ENCODE measurements around the gene DUXB.

The DUXB gene, protein sequence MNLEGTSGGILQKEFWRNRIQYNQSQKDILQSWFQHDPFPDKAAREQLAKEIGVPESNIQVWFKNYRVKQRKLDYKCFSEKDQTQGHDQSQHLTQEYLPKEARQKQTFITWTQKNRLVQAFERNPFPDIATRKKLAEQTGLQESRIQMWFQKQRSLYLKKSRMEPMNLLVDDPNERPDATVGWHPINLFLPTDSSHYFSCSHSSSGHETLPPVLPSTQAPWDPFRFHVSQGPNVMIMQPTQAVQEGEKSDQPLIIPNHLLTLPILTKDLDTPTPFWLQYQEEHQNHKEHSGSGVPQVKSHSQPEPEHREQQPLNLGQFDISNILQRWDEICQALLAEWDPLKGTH

GRCh38 chr16:75701361-75701760, at the start of gene DUXB:
TSS of gene DUXB (minus strand) at chr16:75701461. CDS start at chr16:75701418, 43 bp downstream.
- no peak for DNase-seq

- DNase-seq, result no peak
Observed at GRCh38 chr16:75750528-75750927, 49.3 kb upstream of the DUXB start.

GRCh38 chr16:75746359-75746758, 45.1 kb upstream of the DUXB start:
- DNase-seq, result no peak

- no peak for DNase-seq
Observed at GRCh38 chr16:75745823-75746222, 44.6 kb upstream of the DUXB start.

DNA sequence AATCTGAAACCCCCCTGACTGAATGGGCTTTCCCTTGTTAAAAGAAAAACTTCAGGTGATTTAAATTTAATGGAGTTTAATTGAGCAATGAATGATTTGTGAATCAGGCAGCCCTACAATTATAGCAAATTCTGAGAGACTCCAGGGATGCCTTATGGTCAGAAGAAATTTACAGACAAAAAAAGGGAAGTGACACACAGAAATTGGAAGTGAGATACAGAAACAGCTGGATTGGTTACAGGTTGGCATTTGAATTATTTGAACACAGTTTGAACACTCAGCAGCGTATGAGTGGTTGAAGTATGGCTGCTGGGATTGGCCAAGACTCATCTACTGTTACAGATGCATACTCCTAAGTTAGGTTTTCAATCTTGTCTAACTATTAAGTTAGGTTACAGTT, 44.0 kb upstream of the DUXB start:
- DNase-seq, result no peak

- no peak for DNase-seq
Observed at GRCh38 chr16:75742424-75743047, 41.3 kb upstream of the DUXB start.

- DNase-seq, result no peak
Observed at GRCh38 chr16:75733305-75734211, 32.3 kb upstream of the DUXB start.

GRCh38 chr16:75732871-75733270, 31.6 kb upstream of the DUXB start:
- DNase-seq, result no peak

DNA sequence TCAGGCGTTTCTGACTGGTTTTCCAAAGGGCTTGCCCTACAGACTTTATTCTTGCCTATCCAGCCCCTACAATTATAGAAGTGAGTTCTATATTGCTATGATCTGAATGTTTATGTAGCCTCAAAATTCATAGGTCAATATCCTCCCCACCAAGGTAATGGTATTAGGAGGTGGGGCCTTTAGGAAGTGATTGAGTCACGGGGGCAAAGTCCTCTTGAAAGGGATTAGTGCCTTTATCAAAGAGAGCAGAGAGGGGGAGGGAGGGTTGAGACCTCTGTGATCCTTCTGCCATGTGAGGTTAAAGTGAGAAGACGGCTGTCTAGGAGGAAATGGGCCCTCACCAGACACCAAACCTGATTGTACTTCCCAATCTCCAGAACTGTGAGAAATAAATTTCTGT, 26.0 kb upstream of the DUXB start:
- DNase-seq, result no peak

GRCh38 chr16:75726390-75726789, 25.1 kb upstream of the DUXB start, which contains the start of gene CPHXL:
TSS of gene CPHXL (minus strand) at chr16:75726490. CDS start at chr16:75726442, 48 bp downstream.
- no peak for DNase-seq

- no peak for DNase-seq
Observed at GRCh38 chr16:75718452-75718851, 17.2 kb upstream of the DUXB start.

DNA sequence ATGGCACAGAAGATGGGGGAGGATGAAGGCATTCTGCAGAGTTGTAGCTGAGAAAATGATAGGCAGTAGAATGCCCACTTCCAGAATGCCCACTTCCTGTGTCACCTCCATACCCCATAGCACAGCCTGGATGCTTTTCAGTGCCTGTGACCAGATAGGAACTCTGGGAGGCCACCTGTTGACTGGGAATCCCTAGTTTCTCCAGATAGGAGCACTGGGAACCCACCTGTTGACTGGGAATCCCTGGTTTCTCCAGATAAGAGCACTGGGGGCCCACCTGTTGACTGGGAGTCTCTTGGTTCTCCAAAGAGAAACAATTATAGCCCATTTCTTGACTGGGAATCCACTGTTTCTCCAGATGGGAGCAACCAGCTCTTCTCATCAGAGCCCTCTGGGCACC, 13.4 kb upstream of the DUXB start:
- DNase-seq, result no peak

GRCh38 chr16:75710344-75710743, 9.1 kb upstream of the DUXB start:
- DNase-seq, result no peak

GRCh38 chr16:75703306-75703705, 2.0 kb upstream of the DUXB start:
- DNase-seq, result no peak

DNA sequence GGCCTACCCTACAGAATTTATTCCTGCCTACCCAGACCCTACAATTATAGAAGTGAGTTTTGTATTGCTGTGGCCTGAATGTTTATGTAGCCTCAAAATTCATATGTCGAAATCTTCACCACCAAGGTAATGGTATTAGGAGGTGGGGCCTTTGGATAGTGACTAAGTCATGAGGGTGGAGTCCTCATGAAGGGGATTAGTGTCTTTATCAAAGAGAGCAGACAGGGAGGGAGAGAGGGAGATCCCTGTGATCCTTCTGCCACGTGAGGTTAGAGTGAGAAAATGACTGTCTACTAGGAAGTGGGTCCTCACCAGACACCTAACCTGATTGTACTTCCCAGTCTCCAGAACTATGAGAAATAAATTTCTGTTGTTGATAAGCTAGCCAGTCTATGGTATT, 981 bp upstream of the DUXB start:
- DNase-seq, result no peak

DNA sequence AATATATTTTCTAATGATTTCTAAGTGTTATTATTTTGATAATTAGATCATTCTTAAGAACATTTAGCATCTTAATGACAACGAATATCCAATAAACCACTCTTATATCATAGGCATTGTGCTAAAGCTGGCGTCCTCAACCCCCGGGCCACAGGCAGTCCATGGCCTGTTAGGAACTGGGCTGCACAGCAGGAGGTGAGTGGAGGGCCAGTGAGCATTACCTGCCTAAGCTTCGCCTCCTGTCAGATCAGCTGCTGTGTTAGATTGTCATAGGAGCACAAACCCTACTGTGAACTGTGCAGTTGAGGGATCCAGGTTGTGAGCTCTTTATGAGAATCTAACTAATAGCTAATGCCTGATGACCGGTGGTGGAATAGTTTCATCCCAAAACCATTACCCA, 3.7 kb downstream of the DUXB start:
- DNase-seq, result no peak

GRCh38 chr16:75695708-75696107, 5.6 kb downstream of the DUXB start:
- DNase-seq, result no peak

DNA sequence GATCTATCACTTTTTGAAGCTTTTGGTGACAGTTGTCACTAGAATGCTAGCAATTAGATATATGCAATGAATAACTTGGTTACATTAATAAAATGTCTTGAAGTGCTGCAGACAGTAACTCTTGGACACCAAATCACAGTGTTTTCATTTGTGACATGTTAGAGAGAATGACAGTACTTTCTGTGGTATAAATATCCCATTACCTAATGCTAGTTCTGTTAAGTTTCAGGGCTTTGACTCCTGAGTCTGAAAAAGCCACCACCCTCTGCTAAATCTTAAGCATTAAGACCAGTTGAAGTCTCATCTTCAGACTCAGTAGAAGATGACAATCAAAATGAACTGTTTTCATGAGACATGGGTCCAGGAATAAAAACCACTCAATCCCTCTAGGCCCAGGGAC, 13.9 kb downstream of the DUXB start:
- no peak for DNase-seq

- no peak for DNase-seq
Observed at GRCh38 chr16:75682308-75682707, 19.0 kb downstream of the DUXB start.

DNA sequence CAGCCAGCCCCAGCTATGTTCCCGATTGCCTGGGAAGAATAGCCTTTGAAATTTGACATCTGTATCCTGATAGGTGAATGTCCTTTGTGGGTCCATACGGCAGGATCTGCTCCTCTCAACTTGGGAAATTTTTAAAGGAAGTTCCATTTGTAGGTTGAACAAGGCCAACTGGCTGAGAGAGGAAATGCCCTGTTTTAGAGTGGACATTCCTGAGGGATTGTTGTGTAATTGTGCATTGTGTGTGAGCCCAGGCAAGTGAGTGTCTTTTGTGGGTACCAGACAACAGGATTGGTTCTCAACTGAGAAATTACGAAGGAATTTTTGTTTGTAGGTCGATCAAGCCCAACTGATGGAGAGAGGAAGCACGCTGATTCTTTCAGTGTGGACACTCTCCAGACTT, 21.9 kb downstream of the DUXB start:
- DNase-seq, result no peak

DNA sequence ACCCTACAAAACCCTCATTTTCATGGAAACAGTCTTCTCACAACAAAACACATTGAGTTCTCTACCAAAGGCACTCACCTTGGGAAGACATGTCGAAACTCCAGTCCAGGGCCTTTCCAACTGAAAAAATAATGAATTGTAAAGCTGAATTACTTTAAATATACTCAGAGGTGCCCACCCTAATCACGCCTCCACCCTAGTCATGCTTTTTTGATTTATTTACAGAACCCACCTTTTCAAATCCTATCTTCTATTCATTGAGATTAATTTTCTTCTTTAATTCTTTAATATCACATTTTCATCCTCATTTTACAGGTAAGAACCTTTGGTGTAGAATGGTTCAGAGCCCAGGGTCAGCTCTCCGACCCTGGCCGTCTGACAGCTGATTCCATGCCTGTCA, 24.4 kb downstream of the DUXB start, which contains the start of gene CPHXL2:
Gene CPHXL2, minus strand, starts transcription at position 101 of the 400 bp plus-strand sequence. Its CDS starts 10 bp downstream, at position 91.
- no peak for DNase-seq

GRCh38 chr16:75667503-75667902, 33.8 kb downstream of the DUXB start:
- no peak for DNase-seq

- DNase-seq, result no peak
Observed at GRCh38 chr16:75660726-75661302, 40.4 kb downstream of the DUXB start.
